ENCODE data around the gene PACC1. TPM values are rescaled to one million over a fixed set of nuclear protein-coding genes. Genes with fewer than 3 reads are reported as not detected.

The PACC1 gene
- total RNA-seq, 2 donors from 2014 or later = 4.2 TPM; not detected in 1

- Histone ChIP-seq H3K36me3 (replicated peaks in 1 of 2; ENCODE audit: insufficient read depth in 1 of 2, low read depth in 2 of 2) (no peaks in the 10 kb centered on the region), H3K4me3 (no peak overlapping the region), H3K27ac (no peak overlapping the region), H3K9me3 (no peaks in the 10 kb centered on the region), H3K4me1 (peaks cover 7% of the 10 kb centered on the region), H3K27me3 (no peaks in the 10 kb centered on the region)
- no peak for ATAC-seq
- 66 to 72% methylated on average over 5 of the region's 5 CpGs for WGBS, 2 donors
- no peak for DNase-seq
- intact Hi-C loops (cut with DNase I) = loop anchor here (5.0 kb wide), 1 partner anchor 387 kb away; no protein-coding TSS in a partner anchor
- no peak for TF ChIP-seq POLR2A (IDR thresholded peaks at IDR 0.05)
- TF ChIP-seq, protein P1, sequence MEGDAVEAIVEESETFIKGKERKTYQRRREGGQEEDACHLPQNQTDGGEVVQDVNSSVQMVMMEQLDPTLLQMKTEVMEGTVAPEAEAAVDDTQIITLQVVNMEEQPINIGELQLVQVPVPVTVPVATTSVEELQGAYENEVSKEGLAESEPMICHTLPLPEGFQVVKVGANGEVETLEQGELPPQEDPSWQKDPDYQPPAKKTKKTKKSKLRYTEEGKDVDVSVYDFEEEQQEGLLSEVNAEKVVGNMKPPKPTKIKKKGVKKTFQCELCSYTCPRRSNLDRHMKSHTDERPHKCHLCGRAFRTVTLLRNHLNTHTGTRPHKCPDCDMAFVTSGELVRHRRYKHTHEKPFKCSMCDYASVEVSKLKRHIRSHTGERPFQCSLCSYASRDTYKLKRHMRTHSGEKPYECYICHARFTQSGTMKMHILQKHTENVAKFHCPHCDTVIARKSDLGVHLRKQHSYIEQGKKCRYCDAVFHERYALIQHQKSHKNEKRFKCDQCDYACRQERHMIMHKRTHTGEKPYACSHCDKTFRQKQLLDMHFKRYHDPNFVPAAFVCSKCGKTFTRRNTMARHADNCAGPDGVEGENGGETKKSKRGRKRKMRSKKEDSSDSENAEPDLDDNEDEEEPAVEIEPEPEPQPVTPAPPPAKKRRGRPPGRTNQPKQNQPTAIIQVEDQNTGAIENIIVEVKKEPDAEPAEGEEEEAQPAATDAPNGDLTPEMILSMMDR (IDR thresholded peaks at IDR 0.05) = no peak
These were observed 45.0 kb upstream of the PACC1 start for GRCh38 chr1:212459656-212460055.

DNA sequence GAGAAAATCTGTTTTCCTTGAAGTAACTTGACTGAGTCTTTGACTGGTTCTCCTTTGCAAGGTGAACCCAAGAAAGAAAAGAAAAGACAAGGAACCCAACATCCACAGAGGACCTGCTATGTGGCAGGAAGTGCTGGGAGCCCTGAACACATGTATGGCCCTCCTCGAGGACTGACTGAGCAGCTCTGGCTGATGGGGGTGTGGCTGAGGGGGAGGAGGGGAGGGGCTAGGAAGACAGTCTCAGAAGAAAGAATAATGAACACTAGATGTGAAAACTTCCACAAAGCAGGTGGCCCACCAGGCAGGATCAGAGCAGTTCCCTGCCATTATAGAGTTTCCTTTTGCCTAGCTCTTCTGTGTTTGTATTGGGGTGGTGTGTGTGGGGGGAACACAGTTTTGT, 44.1 kb upstream of the PACC1 start:
- H3K9me3 ChIP-seq = no peaks in the 10 kb centered on the region
- no peak overlapping the region for H3K4me3 ChIP-seq
- no peak overlapping the region for H3K27ac ChIP-seq
- DNase-seq = no peak
- ATAC-seq = no peak
- TF ChIP-seq, protein P1 (IDR thresholded peaks at IDR 0.05) = no peak
- TF ChIP-seq POLR2A (IDR thresholded peaks at IDR 0.05) = no peak
- H3K36me3 ChIP-seq (replicated peaks in 1 of 2; ENCODE audit: insufficient read depth in 1 of 2, low read depth in 2 of 2) = no peaks in the 10 kb centered on the region
- peaks cover 7% of the 10 kb centered on the region for H3K4me1 ChIP-seq
- intact Hi-C loops (cut with DNase I) = loop anchor here (5.0 kb wide), 1 partner anchor 387 kb away; no protein-coding TSS in a partner anchor
- H3K27me3 ChIP-seq = no peaks in the 10 kb centered on the region
- WGBS, 2 donors = 39 to 84% methylated on average over 1 of the region's 1 CpG

DNA sequence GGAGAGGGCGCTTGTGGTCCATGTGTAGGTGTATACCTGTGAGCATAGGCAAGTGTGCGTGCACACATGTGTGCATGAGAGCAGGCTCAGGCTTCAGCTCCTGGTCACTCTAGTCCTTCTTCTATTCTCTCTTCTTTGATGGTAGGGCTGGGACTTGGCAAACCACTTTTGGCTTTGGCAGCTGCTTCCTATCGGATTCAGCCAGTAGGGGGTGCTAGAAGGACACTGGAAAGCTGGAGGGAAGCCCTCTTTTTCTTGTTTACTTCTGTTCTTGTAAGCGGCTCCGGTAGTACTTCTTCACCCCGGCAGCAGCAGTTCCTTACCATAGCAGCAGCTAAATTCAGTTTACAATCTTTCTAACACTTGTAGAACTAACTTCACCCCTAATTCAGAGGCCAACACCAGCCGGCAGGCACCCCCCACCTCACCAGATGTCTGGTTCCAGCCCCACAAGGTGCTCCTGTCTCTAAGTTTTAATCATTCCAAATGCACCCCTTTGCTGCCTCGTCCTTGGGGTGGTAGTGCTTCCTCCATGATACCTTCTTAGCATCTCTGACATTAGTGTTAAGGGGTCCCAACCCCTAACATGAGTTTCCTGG, 43.2 kb upstream of the PACC1 start:
- intact Hi-C loops (cut with DNase I) = loop anchor here (5.0 kb wide), 1 partner anchor 386 kb away; no protein-coding TSS in a partner anchor
- 50 to 59% methylated on average over 8 of the region's 8 CpGs for WGBS, 2 donors
- TF ChIP-seq, protein P1 (IDR thresholded peaks at IDR 0.05) = peak in 6 of 7 experiments; percentile 9 to 31 (median 23)
- TF ChIP-seq POLR2A (IDR thresholded peaks at IDR 0.05) = no peak
- Histone ChIP-seq H3K27me3 (no peaks in the 10 kb centered on the region), H3K9me3 (no peaks in the 10 kb centered on the region), H3K4me3 (no peak overlapping the region), H3K4me1 (peaks cover 7% of the 10 kb centered on the region), H3K36me3 (replicated peaks in 1 of 2; ENCODE audit: insufficient read depth in 1 of 2, low read depth in 2 of 2) (no peaks in the 10 kb centered on the region), H3K27ac (no peak overlapping the region)
- ATAC-seq = no peak
- peak in 3 of 4 donors; percentile 35 to 38 (median 37) for DNase-seq

DNA sequence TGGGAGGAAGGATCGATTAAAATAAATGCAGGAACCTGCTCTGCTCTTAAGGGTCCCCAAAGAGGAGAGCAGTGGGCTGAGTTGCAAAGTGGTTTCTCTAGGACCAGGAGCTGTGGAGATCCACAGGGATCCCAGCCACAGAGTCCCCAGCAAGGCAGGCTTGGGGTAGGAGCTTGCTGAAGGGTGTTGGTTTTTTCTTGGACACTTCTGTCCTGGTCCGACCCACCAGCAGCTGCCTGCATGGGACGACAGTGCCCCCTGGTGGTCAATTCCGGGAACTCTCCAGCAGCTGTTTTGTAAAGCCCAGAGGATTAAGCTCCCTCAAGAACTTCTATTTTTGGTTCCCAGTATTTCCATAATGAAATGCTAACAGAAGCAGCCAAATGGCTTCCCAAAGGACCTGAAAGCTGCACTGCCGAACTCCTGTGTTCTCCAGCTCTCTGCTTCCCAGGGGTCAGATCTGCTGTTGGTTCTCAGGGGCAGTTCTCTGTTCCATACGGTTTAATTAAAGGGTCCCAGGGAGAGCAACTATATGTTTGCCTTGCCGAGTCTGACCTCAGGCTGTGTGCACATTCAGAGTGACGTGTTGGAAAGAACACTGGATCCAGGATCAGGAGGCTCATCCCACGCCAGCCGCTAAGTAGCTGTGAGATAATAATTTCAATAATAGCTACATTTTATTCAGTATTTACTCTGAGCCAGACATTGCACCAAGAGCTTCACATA, 41.3 kb upstream of the PACC1 start:
- Histone ChIP-seq H3K27me3 (no peaks in the 10 kb centered on the region), H3K27ac (no peak overlapping the region), H3K4me3 (no peak overlapping the region), H3K4me1 (peaks cover 7% of the 10 kb centered on the region), H3K36me3 (replicated peaks in 1 of 2; ENCODE audit: insufficient read depth in 1 of 2, low read depth in 2 of 2) (no peaks in the 10 kb centered on the region), H3K9me3 (no peaks in the 10 kb centered on the region)
- peak; percentile 89 for ATAC-seq
- intact Hi-C loops (cut with DNase I) = loop anchor here (5.0 kb wide), 1 partner anchor 384 kb away; no protein-coding TSS in a partner anchor
- peak; percentile 85 to 91 (median 87) for DNase-seq
- no peak for TF ChIP-seq POLR2A (IDR thresholded peaks at IDR 0.05)
- TF ChIP-seq, protein P1 (IDR thresholded peaks at IDR 0.05) = peak; percentile 92 to 98 (median 93)
- WGBS, 2 donors = 24 to 45% methylated on average over 6 to 10 of the region's 10 CpGs

All from body of pancreas (tissue), 4 donors.